ENCODE measurements around the gene RPRM.

Gene RPRM

DNA sequence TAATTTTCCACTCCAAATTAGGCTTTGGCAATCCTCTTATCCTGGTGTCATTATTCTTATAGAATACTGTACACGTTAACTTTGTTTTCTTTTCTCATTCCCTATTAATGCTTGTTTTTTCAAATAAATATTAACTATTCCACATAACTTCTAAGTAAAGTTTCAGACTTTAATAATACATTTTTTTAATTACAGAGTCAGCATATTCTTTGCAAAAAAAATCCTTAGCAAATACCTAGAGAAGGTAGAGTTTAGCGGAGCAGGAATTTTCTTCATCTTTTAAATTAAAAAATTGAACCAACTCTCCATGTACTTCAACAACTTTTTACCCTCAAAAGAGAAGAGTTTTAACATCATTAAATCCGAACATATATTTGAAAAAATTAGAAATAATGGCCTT lies 45.2 kb downstream of the RPRM start:
- no peak overlapping the region for H3K4me3 ChIP-seq (ENCODE audit: low read length)
- H3K4me2 ChIP-seq (ENCODE audit: low read depth, low read length), result no peak overlapping the region
- H3F3A ChIP-seq (ENCODE audit: insufficient read depth, low read length), result no peaks in the 10 kb centered on the region
- no peaks in the 10 kb centered on the region for H3K27me3 ChIP-seq (replicated peaks; ENCODE audit: insufficient read depth, low read length)
- no peaks in the 10 kb centered on the region for H3K4me1 ChIP-seq (ENCODE audit: low read length)
- no peak overlapping the region for H3K9ac ChIP-seq (ENCODE audit: low read length)
- no peaks in the 10 kb centered on the region for H3K9me2 ChIP-seq (replicated peaks; ENCODE audit: insufficient read depth, low read length)
- TF ChIP-seq EZH2 (optimal IDR thresholded peaks at IDR 0.05; ENCODE audit: low read depth, low read length), result no peak
- TF ChIP-seq EZH2phosphoT487 (IDR thresholded peaks at IDR 0.05; ENCODE audit: low read length), result no peak
- TF ChIP-seq, protein P1, sequence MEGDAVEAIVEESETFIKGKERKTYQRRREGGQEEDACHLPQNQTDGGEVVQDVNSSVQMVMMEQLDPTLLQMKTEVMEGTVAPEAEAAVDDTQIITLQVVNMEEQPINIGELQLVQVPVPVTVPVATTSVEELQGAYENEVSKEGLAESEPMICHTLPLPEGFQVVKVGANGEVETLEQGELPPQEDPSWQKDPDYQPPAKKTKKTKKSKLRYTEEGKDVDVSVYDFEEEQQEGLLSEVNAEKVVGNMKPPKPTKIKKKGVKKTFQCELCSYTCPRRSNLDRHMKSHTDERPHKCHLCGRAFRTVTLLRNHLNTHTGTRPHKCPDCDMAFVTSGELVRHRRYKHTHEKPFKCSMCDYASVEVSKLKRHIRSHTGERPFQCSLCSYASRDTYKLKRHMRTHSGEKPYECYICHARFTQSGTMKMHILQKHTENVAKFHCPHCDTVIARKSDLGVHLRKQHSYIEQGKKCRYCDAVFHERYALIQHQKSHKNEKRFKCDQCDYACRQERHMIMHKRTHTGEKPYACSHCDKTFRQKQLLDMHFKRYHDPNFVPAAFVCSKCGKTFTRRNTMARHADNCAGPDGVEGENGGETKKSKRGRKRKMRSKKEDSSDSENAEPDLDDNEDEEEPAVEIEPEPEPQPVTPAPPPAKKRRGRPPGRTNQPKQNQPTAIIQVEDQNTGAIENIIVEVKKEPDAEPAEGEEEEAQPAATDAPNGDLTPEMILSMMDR (IDR thresholded peaks at IDR 0.05; ENCODE audit: low read length), result no peak
- no peak overlapping the region for H2AFZ ChIP-seq (ENCODE audit: low read length)
- H4K20me1 ChIP-seq (ENCODE audit: insufficient read depth, low read length), result no peaks in the 10 kb centered on the region
- H3K79me2 ChIP-seq (ENCODE audit: low read length), result no peaks in the 10 kb centered on the region
- H3K36me3 ChIP-seq (replicated peaks; ENCODE audit: insufficient read depth, low read length), result peaks cover 6% of the 10 kb centered on the region; the same call in 1 of the 2 replicates
- no peaks in the 10 kb centered on the region for H3K9me3 ChIP-seq (replicated peaks; ENCODE audit: insufficient read depth, low read length)
- no peak for DNase-seq
- H3K27ac ChIP-seq (ENCODE audit: low read length), result no peak overlapping the region

DNA sequence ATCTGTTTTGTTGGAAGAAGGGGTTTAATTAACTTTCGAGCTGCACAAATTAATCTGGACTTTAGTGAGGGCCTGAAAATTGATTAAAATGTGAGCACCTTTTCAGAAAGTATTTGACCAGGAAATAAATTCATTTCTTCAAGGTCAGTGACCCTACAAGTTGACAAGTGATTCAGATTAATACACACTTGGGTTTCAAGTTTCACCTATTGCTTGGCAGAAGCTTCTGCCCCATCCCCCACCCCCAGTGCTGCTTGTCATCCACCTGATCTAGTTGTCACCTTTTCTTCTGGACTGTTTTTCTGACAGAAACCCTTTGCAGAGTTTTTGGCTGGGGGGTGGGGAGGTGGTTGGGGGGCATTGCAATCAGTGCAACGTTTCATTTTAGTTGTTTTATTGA lies 46.2 kb downstream of the RPRM start:
- DNase-seq, result no peak
- Histone ChIP-seq H3K4me2 (ENCODE audit: low read depth, low read length) (no peak overlapping the region), H3F3A (ENCODE audit: insufficient read depth, low read length) (no peaks in the 10 kb centered on the region), H3K4me3 (ENCODE audit: low read length) (no peak overlapping the region), H3K79me2 (ENCODE audit: low read length) (no peaks in the 10 kb centered on the region), H3K9me2 (replicated peaks; ENCODE audit: insufficient read depth, low read length) (no peaks in the 10 kb centered on the region), H3K27me3 (replicated peaks; ENCODE audit: insufficient read depth, low read length) (no peaks in the 10 kb centered on the region), H4K20me1 (ENCODE audit: insufficient read depth, low read length) (no peaks in the 10 kb centered on the region), H3K9ac (ENCODE audit: low read length) (no peak overlapping the region), H3K4me1 (ENCODE audit: low read length) (no peaks in the 10 kb centered on the region), H3K36me3 (replicated peaks; ENCODE audit: insufficient read depth, low read length) (peaks cover 6% of the 10 kb centered on the region; the same call in 1 of the 2 replicates), H3K9me3 (replicated peaks; ENCODE audit: insufficient read depth, low read length) (no peaks in the 10 kb centered on the region), H2AFZ (ENCODE audit: low read length) (no peak overlapping the region), H3K27ac (ENCODE audit: low read length) (no peak overlapping the region)
- TF ChIP-seq EZH2 (optimal IDR thresholded peaks at IDR 0.05; ENCODE audit: low read depth, low read length) (no peak), EZH2phosphoT487 (IDR thresholded peaks at IDR 0.05; ENCODE audit: low read length) (no peak)
- TF ChIP-seq, protein P1 (IDR thresholded peaks at IDR 0.05; ENCODE audit: low read length), result no peak

DNA sequence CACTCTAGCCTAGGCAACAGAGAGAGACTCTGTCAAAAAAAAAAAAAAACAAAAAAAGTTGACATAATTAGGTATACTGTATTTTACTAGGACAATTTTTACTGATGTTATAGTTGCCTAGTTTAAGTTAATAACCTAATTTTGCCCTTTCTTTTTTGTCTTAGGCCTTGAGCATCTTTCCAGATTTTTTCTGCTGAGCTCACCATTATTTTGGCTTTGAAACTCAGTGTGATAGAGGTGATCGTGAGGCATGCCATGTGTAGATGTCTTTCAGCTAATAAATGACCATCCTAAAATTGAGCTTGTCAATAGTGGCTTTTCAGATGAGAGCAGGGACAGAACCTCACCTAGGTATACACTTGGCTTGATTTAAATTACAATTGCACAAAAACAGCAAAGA lies 47.4 kb downstream of the RPRM start:
- H4K20me1 ChIP-seq (ENCODE audit: insufficient read depth, low read length), result no peaks in the 10 kb centered on the region
- no peak for DNase-seq
- H3K4me3 ChIP-seq (ENCODE audit: low read length), result no peak overlapping the region
- no peak overlapping the region for H3K9ac ChIP-seq (ENCODE audit: low read length)
- H3K9me3 ChIP-seq (replicated peaks; ENCODE audit: insufficient read depth, low read length), result no peaks in the 10 kb centered on the region
- H3F3A ChIP-seq (ENCODE audit: insufficient read depth, low read length), result no peaks in the 10 kb centered on the region
- H3K27me3 ChIP-seq (replicated peaks; ENCODE audit: insufficient read depth, low read length), result no peaks in the 10 kb centered on the region
- TF ChIP-seq EZH2 (optimal IDR thresholded peaks at IDR 0.05; ENCODE audit: low read depth, low read length) (no peak), EZH2phosphoT487 (IDR thresholded peaks at IDR 0.05; ENCODE audit: low read length) (no peak)
- TF ChIP-seq, protein P1 (IDR thresholded peaks at IDR 0.05; ENCODE audit: low read length), result no peak
- H3K36me3 ChIP-seq (replicated peaks; ENCODE audit: insufficient read depth, low read length), result peaks cover 6% of the 10 kb centered on the region; the same call in 1 of the 2 replicates
- H3K4me2 ChIP-seq (ENCODE audit: low read depth, low read length), result no peak overlapping the region
- H3K27ac ChIP-seq (ENCODE audit: low read length), result no peak overlapping the region
- no peak overlapping the region for H2AFZ ChIP-seq (ENCODE audit: low read length)
- H3K79me2 ChIP-seq (ENCODE audit: low read length), result no peaks in the 10 kb centered on the region
- no peaks in the 10 kb centered on the region for H3K4me1 ChIP-seq (ENCODE audit: low read length)
- H3K9me2 ChIP-seq (replicated peaks; ENCODE audit: insufficient read depth, low read length), result no peaks in the 10 kb centered on the region
